NCI-H1048 (cell line): ENCODE data around the gene KIRREL3.

Source experiments
- DNase-seq: peaks from one replicate; lab custom pipeline; 2025; lab: John Stamatoyannopoulos, UW

The KIRREL3 gene

DNA sequence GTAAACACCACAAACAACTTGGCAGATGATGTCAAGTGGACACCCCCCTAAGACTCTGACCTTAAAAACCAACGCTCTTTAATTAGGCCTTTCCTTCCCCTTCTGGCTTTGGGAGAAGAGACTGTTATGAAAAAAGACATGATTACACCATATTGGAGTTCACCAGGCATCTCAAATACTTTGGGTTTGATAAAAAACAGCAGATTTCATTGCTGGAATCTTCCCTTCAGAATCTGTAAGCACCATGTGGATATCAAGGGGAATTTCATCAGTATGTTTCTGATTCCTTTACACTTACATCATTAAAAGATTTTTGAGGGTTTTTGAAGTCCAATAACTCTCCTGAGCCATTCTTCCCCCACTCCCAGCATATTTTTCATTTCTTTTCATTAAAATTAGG is 85.6 kb downstream of the KIRREL3 start:
- DNase-seq, result no peak

DNA sequence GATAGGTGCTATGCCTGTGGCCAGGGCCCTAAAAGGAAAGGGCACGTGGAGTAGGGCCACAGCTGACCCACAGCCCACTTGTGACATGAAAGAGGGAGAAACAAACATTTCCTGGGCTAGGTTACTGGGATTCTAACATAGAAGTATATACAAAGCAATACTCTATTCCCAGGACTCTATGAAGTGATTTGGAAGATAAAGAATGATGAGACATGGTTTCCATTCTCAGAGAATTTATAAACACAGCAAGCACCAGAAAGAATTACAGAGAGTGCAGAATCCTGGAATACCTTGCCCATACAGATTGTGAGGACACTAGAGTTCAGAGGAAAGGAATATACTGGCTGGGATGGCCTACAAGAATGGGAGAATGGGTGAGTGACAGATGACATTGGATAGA is 86.4 kb downstream of the KIRREL3 start:
- DNase-seq, result no peak

DNA sequence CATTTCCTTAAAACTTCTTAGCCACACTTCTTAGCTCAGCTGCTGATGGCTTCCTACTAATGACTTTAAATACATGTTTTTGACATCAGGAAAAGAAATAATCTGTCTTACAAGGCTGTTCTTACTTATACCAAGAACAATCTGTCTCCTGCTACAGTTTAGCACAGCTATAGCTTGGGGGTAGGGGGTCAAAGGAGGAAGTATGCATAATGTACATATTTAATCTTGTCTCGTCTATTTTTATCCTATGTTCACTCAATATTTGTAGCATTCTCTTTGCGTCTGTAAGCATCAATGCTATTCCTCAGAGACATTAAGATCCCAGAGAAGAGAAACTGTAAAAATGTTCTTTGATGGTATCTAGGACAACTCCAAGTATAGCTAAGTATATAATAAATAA is 96.0 kb downstream of the KIRREL3 start:
- DNase-seq, result no peak

DNA sequence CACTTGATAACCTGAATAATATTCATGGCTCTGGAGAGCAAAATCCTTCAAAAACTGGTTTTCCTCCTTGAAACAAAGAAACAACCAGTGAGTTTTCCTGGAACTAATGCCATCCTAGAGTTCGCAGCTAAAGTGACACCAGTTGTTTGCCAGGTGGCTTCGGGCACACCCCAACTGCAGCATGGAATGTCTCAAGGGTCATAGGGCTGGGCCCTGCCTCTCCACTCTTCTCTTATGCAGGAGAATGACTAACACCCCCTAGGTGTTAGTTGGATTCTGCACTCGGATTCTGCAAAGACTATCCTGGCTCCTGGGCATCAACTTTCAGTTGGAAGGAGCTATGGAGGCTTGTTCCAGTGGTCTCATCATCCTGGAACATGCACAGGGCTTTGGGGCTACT is 98.8 kb downstream of the KIRREL3 start:
- DNase-seq, result no peak

DNA sequence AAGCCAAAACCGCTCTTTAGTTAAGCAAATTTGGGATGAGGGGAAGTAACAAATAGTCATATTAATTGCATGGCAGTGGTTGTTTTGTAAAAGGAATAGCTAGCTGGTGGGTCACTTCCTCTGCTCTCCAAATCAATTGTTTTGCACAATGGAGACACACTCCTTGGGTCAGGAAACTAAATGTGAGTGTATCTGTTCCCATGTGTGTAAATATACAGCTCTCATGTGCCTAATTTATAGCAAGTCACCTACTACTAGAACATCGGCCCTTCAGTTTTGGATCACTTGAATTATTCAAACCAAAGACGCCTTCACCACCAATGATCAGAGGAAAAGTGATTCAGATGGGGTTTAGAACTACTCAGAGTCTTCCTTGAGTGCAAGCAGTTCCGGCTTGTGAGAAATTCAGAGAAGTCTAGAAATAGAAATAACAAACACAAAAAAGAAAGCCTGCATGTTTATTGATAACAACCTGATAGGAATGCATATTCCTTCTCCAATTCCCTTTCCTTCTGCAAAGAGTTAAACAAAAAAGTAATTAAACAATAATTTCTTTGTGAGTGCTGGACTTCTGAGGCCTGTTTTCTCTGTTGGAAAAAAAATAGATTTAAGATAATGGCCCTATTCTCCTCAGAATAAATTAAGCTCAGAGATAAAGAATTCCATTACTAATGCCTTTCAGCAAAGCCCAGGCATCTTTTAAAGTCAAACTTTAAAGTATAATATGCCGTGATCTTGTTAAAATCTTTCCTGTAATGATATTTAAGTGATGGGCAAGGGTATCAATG is 100.4 kb downstream of the KIRREL3 start:
- DNase-seq, result no peak

DNA sequence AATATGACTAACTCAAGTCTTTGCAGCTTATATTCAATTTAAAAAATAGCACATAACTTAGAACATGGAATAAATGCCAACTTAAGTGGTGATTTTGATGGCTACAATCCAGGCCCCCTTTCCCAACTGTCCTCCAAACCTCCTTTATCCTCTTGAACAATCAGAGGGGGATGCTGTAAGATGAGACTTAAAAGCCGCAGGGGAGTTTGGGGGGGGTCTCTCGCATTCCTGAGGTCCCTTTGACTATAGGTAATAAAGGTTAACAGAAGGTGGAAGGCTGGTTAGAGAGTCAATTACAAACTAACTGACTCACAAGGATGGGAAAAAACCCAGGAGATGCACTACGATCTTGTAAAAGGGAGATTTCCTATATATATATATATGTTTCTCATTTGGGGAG is 101.8 kb downstream of the KIRREL3 start:
- no peak for DNase-seq

DNA sequence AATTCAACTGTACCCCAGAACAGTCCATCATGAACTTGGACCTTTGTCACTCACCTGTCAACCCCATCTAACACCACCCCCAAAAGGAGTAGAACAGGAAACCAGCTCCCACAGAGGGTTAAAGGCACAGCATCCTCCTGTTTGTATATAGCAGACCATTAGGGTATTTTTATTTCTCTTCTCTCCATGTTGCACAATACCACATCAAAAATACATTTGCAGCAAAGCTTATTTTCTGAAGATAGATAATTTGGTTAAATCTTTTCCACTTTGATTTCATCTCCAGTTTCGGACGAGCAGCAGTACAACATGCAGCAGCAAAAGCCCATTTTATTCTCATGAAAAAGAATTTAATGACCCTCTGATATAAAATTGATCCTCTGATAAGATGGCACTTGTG is 103.1 kb downstream of the KIRREL3 start:
- DNase-seq, result no peak

DNA sequence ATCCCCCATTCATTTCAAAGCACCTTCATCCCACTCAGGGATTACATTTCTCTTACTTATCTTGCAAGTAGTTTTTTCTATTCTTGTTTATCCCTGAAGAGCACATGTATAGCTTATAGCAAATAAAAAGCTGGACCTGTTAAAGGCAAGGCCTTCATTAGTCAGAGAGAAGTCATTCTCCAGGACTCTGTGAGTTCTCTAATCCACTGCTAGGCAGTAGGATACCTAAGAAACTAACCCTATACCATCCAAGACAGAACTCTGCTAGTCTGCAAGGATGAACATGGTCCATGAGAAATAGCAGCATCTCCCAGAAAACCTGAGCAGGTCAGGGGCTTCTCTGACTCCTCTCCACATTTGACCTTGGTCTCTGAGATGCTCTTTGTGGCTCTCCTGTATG is 104.5 kb downstream of the KIRREL3 start:
- no peak for DNase-seq

DNA sequence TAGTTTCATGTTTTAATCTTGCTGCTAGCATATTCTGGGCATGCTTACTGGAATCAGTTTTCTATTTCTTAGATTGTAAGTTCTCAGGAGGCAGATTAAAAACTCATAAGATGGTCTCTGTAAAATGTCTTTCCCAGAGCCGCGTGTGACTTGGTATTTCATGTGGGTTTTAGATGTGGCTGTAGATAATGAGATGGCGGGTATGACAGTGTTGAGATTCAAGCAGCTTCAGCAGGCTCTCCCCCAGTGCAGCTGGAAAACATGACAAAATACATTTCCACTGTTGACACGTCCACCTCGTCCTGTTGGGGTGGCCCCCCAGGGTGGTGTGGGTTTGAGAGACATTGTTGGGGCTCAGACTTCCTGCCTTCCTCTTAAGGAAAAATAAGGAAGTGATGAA is 106.8 kb downstream of the KIRREL3 start:
- DNase-seq, result no peak

DNA sequence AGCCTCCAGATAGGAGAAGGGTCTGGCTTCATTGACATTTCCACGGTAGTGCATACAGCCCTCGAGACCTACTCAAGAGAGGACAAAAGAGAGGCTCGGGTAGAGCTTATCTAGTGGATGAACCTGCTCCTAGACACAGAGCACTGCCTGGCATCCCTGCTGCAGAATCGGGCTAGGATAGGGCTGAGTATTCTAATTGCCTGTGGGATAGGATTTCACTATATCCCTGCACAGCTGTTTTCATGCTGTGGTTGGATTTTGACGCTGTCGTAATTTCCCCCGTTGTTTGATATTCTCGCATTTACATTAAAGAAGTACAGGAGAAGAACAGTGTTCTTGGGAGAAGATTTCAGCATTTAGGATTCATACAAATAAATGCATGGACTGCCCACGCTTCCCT is 107.8 kb downstream of the KIRREL3 start:
- no peak for DNase-seq

DNA sequence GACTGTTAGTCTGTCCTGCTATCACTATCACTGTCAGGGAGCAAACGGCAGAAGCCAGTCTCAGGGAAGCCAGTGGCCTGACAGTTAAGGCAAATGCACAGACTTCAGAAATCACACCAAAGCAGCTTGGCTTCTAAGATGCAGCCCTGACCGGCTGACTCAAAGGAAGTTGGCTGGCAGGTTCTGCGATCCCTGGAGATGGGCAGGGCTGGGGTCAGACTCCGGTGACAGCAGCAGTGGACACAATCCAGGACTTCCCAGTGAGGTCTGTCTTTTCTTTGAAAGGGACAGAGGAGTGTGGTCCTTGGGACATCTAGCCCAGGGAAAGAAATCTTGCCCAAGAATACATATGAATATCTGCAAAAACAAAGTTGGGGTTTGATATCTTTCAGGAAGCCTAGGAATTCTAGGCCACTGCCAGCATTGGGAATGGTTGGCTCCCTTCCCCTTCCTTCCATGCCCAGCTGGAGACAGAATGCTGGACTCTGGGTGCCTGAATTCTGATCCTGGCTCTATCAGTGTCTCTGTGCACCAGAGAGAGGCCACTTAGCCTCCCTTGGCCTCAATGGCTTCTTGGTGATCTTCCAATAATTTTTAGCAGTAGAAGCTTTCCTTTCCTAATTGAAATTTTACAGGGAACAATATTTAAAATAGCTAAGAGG is 108.9 kb downstream of the KIRREL3 start:
- no peak for DNase-seq

DNA sequence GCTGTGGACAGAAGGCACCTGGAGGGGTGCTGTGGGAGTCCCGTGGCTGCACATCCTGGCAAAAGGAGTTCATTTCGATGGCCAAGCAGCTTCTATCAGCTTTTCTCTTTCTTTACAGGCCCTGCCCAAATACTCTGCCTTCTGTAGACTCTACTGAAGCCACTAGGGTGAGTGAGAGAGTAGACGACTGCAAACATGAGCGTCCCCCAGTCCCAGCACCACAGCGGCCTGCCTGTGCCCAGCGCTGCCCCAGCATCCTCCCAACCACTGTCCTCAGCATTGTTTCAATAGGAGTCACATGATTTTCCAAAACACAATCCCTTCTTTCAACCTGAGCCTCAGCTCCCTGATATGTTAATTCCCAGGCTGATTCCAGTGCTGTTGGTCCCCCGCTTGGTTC is 110.0 kb downstream of the KIRREL3 start:
- DNase-seq, result no peak

DNA sequence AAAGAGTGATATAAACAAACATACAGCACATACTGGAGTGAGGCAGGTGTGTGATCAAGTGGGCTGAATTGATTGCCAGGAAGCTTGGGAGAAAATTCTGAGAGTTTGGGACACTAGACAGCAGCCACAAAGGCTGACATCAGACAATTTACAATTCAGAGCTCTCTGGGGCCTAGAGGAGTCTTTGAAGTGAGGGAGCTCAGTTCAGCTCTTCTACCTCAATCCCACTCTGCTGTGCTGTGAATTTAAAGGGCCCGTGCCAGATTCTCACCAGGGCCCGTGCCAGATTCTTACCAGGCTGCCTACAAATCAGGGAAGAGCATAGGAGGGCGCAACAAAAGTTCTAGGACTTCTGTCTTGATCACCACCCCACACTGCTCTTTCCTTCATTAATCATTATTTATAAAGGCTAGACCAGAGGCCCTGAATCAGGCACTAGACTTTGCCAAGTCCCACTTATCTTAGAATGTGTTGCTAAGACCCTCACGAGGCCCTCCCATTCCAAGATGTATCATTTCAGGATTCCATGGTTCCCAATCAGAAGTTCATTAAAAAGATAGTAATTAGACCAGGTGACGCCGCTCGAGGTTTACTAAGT is 112.4 kb downstream of the KIRREL3 start:
- DNase-seq, result no peak

DNA sequence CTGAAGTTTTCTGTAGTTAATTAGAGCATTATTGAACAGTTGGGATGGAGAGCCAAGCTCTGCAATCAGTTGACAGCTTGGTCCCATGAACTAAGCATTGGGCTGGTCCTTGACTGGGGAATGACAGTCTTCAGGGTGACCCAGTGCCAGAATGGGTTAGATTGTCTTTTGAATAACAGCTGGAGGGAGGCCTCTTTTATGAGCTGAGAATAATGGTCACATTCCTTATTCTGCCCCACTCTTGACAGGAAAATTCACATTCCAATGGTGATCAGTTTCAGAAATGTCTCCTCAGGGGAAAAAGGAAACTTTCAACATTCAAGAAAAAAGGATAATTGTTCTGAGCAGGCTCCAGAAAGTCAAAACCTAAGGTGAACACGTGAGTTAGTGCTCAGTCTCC is 113.9 kb downstream of the KIRREL3 start:
- DNase-seq, result no peak

DNA sequence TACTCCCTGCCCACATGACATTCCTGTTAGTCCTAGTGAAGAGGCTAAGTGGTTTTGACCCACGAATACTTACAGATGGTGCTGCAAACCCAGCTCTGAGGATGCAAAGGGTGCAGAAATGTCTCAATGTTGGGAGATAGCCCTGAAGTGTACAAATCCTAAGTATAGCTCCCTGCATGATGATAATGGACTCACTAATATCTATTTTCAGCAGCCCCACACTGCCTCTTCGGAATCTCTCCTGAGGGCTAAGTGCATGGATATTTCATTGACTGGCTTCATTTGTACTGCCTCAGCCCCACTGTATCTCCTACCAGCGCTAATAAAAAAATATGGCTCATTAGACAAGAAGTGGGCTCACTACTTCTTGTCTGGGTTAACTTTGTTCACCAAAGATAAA is 114.5 kb downstream of the KIRREL3 start:
- DNase-seq, result no peak

DNA sequence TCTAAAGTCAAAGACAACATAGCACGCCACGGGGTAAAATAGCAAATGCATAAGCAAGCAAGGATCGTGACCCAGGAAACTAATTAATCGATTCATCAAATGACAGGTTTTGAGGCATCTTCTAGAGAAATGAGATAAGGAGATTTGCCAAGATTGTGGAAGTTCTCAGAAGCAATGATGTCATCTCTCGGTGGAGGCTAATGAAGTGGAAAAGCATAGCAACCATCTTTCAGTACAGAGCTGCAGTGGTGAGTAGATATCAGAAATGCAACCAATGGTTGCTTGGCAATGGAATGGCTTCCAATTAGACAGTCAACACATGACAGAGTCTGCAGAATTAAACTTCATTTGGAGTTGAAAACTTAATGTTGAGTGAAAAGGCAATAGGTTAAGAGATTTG is 116.0 kb downstream of the KIRREL3 start:
- no peak for DNase-seq

DNA sequence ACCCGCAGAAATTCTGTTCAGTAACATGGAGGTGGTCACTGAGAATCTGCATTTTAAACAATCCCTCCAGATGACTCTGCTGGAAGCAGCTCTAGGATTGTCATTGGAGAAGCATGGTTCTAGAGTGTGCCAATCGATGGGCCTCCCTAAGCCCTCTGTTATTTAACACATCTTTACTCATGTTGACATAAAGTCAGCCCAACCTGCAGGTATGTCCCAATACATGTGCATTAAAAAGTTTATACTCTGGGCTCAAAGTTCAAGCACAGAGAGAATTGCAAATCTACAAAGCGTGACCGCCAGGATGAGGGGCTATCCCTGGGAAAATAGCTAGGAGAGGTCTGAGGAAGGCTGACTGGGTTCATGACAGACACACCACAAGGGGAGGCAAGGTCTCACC is 116.4 kb downstream of the KIRREL3 start:
- no peak for DNase-seq

DNA sequence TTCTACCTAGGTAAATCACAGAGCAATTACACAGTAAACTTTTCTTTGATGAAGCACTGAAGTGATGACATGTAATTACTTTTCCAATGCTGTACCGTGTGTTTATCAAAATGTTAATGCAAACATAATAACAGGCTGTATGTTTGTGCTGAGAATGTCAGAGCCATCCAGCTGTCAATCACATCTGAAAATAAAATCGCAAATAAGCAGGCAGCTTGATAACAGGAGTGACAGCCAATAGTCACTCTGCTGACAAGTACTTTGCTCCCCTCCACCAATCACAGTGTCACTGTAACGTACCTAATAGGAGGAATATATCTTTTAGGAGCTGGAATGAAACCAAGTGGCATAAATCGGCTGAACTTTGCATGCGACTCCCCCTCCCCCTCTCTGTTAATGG is 119.7 kb downstream of the KIRREL3 start:
- no peak for DNase-seq

DNA sequence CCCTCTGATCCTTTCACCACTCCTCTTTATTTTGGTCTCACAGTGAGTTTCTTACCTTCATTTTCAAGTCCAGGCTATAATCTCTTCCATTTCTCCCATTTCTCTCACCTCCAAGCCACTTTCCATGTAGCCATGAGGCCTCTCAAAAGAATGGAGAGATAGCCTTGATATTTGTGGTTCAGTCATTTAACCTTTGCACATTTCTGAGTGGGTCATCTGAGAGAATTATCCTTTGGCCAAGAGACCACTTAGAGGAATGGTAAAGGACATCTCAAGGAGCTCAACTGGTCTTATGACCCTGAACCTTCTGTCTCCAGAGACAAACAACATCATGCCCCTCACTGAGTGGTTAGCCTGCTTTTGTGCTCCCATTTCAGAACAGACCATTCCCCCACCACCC is 121.1 kb downstream of the KIRREL3 start:
- no peak for DNase-seq

DNA sequence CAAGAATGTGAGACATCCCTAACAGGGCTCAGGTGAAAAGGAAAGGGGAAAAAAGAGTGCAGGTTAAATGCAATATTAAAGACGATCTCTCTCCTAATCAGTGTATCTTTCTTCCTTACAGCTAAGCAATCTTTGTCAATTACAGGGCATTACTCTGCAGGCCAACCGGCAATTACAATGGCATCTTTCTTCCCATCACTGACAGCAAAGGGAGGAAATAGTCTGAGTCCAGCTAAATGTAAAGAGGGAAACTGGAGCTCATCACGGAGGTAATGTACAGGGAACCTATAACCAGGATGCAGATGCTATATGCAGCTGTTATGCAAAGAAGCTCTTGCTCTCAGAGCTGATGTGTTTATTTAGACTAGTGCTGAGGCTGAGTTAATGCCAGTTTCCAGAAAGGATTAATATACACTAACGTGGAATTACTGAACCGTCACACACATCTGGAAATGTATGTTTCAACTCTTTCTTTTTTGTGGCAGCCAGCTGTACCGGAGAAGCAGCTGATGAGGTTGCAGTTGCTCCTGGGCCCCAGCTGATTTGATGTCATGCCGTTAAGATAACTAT is 121.6 kb downstream of the KIRREL3 start:
- DNase-seq, result no peak

DNA sequence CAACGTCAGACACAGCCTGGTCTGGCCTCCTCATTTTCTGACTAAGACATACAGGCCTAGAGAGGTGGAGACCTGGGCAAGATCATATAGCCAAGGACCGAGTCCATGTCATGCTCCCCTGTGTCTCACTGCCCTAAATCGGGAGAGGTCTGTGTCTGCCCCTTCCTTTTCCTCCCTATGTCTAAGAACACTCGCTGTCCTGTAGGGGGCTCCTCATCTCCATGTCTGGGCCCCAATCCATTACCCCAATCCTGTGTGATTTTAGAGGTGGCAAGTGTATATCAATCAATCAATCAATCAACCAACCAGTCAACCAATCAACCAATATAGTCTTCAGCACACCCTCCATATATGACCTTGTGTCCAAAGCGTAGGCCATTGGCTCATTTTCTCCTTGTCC is 125.7 kb downstream of the KIRREL3 start:
- DNase-seq, result no peak

DNA sequence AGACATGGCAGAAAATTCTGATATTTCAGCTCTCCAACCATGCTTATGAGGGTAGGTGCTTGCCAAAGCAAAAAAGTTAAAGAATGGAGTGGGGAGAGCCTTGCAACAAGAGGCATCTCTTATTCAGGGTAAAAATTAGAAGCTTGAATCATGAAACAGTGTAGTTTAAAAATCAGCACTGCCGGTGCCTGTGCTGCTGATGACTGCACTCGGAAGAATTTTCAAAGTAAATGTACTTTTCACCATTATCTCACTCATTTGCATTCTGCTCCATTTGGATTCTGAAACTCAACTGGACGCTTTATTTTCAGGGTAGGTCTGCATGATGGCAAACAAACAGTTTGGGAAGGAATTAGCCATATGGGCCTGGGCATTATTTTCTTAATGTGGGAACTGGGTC is 126.3 kb downstream of the KIRREL3 start:
- DNase-seq, result no peak

DNA sequence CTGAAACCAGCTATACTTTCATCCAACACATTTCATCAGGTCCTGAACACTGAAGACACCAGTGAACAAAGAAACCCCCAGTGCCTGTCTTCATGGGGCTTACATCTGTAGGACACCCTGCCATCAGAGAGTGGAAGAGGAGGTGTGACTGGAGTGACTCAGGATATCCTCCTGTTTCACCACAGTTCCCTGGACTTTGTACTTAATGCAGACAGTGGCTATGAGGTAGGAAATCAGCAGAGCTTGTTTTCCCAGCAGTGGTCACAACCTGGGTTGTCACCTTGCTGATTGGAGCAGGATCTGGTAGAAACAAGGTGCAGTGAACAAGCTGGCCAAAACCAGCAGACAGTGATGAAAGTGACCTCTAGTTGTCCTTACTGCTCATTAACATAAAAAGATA is 128.8 kb downstream of the KIRREL3 start:
- DNase-seq, result no peak
